Mammary epithelial cell (primary cell): Measurements from ENCODE around the gene MAB21L3.

Source experiments
- CTCF ChIP-seq, 2 donors: IDR thresholded peaks in 1 of 2; conservative IDR thresholded peaks in 1 of 2; 2 replicates each; pipeline ENCODE4 v1.5.1; 2011 to 2012; ENCODE audit warnings: inconsistent platforms in 2 of 2, low read length in 2 of 2, mild to moderate bottlenecking in 2 of 2, control low read depth in 1 of 2, low read depth in 1 of 2; ENCODE audit not compliant: insufficient read depth in 1 of 2; ENCODE audit errors: extremely low read depth in 1 of 2
- EZH2 ChIP-seq: IDR thresholded peaks from 2 replicates; pipeline ENCODE4 v1.6.1; 2012; ENCODE audit warnings: low read length, inconsistent platforms, borderline replicate concordance

GRCh38 chr1:116134476-116134773 lies 23.2 kb downstream of the MAB21L3 start:
- TF ChIP-seq CTCF (conservative IDR thresholded peaks at IDR 0.05 in 1 of 2, IDR thresholded peaks at IDR 0.05 in 1 of 2; ENCODE audit: extremely low read depth in 1 of 2, insufficient read depth in 1 of 2, low read depth in 1 of 2, low read length in 2 of 2) (no peak), EZH2 (no peak)
